GOT3 (cell line): ENCODE data around the gene ZNF280C.
"Not testable (repeated sequence)": the region's sequence is repeated elsewhere in the genome, so short reads cannot be mapped to it uniquely, and the experiment has no call there.

Source experiments
- DNase-seq: peaks from one replicate; lab custom pipeline; 2025; ENCODE audit warnings: mixed read lengths; lab: John Stamatoyannopoulos, UW

Gene ZNF280C

DNA sequence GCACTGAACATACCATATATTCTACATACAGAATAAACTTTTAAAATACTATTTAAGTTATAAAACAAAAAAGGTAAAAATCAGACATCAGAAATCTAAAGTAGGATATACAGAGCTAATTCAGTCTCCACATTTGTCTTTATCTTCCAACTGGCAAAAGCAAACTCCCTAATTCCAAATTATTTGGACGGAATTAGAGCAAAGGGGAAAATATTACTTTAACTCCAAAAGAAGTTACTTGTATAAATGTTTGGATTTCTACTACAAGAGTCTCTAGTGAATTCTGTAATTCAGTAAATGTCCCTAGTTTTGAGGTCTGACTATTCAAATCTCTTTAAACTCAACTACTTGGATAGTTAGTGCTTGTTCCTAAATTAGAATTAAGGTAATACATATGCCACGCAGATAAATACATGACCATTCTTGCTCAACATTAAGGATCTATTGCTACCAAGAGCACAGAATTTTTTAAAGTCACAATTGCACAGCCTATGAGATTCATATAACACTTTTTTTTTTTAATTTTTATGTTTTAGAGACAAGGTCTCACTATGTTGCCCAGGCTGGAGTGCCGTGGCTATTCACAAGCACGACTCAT is 7.3 kb downstream of the ZNF280C start:
- DNase-seq: no peak

- DNase-seq: no peak
Measured at GRCh38 chrX:130260316-130260715, 8.4 kb downstream of the ZNF280C start.

GRCh38 chrX:130253916-130254315 is 14.8 kb downstream of the ZNF280C start:
- no peak for DNase-seq

DNA sequence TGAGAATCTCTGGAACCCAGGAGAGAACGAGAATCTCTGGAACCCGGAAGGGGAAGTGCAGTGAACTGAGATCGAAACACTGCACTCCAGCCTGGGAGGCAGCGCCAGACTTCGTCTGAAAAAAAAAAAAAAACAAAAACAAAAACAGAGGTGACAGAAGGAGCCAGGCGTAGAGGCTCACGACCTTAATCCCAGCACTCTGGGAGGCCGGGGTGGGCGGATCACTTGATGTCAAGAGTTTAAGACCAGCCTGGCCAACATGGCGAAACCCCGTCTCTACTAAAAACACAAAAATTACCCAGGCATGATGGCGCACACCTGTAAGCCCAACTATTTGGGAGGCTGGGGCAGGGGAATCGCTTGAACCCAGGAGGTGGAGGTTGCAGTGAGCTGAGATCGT is 17.0 kb downstream of the ZNF280C start:
- no peak for DNase-seq

DNA sequence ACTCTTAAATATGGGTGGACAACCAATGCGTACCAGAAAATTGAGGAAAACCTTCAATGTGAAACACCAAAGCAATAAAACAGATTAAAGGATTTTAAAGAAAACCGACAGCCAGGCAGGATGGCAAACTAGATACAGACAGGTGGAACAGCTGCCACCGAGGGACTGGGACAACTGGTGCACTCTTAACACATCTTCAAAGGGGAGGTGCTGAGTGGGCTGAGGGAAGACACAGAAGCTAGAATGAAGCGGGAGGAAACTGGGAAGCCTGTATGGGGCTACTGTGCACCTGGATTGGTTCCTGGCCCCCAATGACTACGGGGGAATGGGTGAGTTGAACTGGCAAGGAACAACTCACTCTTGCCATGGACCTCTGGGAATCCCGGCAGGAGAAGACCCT is 20.7 kb downstream of the ZNF280C start:
- no peak for DNase-seq

DNA sequence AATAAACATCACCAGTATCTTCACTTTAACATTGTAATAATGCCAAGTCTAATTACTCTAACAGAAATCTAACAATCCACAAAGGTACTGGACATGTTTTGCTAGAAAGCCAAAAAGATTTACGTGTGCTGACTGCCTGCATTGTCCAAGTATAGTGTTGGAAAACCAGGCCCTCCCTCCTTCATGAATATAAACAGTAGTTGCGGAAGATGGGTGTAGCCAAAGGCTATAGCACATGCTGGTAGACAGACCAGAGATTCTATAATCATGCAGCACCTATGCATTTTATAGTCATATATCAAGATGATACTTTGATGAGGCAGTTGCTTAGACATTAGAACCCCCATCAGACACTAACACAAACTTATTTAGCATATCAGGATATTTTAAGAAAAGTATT is 22.6 kb downstream of the ZNF280C start:
- DNase-seq: no peak

- no peak for DNase-seq
Measured at GRCh38 chrX:130245441-130245840, 23.3 kb downstream of the ZNF280C start.

DNA sequence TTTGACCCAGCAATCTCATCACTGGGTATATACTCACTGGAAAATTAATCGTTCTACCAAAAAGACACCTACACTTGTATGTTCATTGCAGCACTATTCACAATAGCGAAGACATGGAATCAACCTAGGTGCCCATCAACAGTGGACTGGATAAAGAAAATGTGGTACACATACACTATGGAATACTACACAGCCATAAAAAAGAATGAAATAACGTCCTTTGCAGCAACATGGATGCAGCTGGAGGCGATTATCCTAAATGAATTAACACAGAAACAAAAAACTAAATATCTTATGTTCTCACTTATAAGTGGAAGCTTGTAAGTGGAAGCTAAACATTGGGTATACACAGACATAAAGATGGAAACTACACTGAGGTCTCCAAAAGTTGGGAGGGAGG is 37.5 kb downstream of the ZNF280C start:
- DNase-seq: not testable (repeated sequence)

GRCh38 chrX:130228871-130229270 is 39.8 kb downstream of the ZNF280C start:
- no peak for DNase-seq

- DNase-seq: no peak
Measured at GRCh38 chrX:130224810-130225209, 43.9 kb downstream of the ZNF280C start.

DNA sequence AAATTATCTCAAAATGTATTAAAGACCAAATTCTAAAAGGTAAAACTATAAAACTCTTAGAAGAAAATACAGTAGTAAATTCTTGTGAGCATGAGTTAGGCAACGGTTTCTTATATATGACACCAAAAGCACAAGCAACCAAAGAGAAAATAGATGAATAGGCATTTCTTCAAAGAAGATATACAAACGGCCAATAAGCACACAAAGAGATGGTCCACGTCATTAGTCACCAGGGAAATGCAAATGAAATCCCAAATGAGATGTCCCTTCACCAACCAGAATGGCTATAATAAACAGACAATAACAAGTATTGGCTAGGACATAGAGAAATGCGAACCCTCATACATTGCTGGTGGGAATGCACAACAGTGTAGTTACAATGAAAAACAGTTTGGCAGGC is 52.4 kb downstream of the ZNF280C start:
- DNase-seq: no peak

GRCh38 chrX:130213376-130213775 is 55.3 kb downstream of the ZNF280C start:
- DNase-seq: no peak

GRCh38 chrX:130212371-130212770 is 56.3 kb downstream of the ZNF280C start:
- no peak for DNase-seq

GRCh38 chrX:130211415-130212186 is 57.1 kb downstream of the ZNF280C start:
- no peak for DNase-seq

- DNase-seq: no peak
Measured at GRCh38 chrX:130204647-130205046, 64.1 kb downstream of the ZNF280C start.

DNA sequence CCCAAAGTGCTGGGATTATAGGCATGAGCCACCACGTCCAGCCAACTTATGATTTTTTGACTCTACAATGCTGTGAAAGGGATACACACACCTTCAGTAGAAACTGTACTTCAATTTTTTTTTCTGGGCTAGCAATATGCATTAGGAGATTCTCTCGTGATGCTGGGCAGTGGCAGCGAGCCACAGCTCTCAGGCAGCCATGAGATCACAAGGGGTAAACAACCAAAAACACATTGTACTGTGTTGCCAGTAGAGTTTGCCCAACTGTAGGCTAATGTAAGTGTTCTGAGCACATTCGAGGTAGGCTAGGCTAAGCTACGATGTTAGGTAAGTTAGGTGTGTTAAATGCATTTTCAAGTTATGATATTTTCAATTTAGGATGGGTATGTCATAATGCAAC is 71.2 kb downstream of the ZNF280C start:
- DNase-seq: no peak

- DNase-seq: no peak
Measured at GRCh38 chrX:130196466-130196865, 72.2 kb downstream of the ZNF280C start.

- DNase-seq: no peak
Measured at GRCh38 chrX:130190801-130191200, 77.9 kb downstream of the ZNF280C start.

GRCh38 chrX:130186651-130187050 is 82.0 kb downstream of the ZNF280C start:
- no peak for DNase-seq

GRCh38 chrX:130184857-130185256 is 83.8 kb downstream of the ZNF280C start:
- DNase-seq: no peak

- no peak for DNase-seq
Measured at GRCh38 chrX:130184168-130184567, 84.5 kb downstream of the ZNF280C start.

GRCh38 chrX:130179579-130180215 is 89.0 kb downstream of the ZNF280C start:
- no peak for DNase-seq

GRCh38 chrX:130179170-130179569 is 89.5 kb downstream of the ZNF280C start:
- DNase-seq: no peak
